ENCODE results near the gene ANXA8.

DNA sequence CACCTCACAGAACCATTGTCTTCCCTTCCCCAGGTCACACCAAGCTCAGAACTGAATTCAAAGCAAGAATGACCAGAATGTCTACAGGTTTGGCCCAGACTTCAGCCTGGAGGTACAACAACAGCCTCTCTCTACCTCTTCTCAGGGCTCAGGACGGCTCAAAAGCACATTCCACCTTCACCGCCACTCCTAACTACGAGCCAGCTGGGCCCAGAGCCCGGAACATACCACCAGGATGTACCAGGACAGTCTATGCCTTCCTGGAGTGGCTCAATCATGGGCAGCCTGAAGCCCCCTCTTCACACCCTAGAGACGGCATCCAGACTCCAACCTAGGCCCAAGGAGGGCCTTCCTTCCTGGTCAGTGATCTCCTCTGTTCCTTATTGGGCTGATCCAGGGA is 41.6 kb downstream of the ANXA8 start:
- TF ChIP-seq, protein P1, sequence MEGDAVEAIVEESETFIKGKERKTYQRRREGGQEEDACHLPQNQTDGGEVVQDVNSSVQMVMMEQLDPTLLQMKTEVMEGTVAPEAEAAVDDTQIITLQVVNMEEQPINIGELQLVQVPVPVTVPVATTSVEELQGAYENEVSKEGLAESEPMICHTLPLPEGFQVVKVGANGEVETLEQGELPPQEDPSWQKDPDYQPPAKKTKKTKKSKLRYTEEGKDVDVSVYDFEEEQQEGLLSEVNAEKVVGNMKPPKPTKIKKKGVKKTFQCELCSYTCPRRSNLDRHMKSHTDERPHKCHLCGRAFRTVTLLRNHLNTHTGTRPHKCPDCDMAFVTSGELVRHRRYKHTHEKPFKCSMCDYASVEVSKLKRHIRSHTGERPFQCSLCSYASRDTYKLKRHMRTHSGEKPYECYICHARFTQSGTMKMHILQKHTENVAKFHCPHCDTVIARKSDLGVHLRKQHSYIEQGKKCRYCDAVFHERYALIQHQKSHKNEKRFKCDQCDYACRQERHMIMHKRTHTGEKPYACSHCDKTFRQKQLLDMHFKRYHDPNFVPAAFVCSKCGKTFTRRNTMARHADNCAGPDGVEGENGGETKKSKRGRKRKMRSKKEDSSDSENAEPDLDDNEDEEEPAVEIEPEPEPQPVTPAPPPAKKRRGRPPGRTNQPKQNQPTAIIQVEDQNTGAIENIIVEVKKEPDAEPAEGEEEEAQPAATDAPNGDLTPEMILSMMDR (IDR thresholded peaks at IDR 0.05 in 2 of 3, conservative IDR thresholded peaks at IDR 0.05 in 1 of 3; ENCODE audit: control insufficient read depth in 2 of 3, extremely low read depth in 1 of 3, insufficient read depth in 1 of 3, low read depth in 3 of 3, low read length in 3 of 3) = no peak
- TF ChIP-seq ESRRA (IDR thresholded peaks at IDR 0.05; ENCODE audit: low read length) (no peak), SIX5 (IDR thresholded peaks at IDR 0.05; ENCODE audit: low read depth, low read length, severe bottlenecking) (no peak), ZZZ3 (IDR thresholded peaks at IDR 0.05; ENCODE audit: control insufficient read depth, insufficient read length, low read depth) (no peak), POLR2AphosphoS5 (IDR thresholded peaks at IDR 0.05; ENCODE audit: low read length) (no peak), PAX8 (IDR thresholded peaks at IDR 0.05) (no peak), MTA3 (IDR thresholded peaks at IDR 0.05; ENCODE audit: borderline replicate concordance, low read length) (no peak), YY1 (IDR thresholded peaks at IDR 0.05; ENCODE audit: low read depth, low read length) (no peak)

Measured in GM12878 (cell line).